ENCODE data around the gene NEDD4L.

DNA sequence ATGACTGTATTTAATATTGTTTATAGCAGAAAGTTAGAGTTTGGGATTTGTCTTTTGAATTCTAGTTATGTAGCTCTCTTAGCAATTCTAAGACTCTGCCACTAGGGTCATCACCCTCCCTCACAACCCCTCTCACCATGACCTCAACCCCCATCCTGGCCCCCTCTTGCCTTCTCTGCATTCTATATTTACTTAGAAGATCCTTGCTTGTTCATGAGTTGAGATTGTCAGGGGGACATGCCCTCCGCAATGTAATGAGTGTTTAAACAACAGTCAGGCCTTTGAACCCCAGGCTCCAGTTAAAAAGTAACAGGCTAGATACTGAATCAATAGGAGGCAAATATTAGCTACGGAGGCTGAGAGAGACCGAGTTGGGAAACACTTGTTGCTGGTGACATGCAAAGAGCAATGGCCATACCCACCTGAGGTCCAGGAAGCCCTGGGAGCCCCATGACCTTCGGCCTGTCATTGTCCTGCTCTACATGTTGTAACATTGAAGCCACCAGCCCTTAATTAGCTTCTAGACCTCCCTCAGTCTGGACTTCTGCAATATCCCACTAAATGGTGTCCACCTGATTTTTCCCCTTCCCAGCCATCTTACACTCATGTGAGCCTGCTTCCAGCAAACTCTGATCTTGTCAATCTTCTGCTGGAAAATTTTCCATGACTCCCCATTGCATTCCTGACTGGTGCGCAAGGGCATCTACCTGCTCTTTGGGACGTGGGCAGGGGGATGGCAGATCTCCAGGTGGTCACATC lies 363.8 kb downstream of the NEDD4L start:
- TF ChIP-seq, protein P1, sequence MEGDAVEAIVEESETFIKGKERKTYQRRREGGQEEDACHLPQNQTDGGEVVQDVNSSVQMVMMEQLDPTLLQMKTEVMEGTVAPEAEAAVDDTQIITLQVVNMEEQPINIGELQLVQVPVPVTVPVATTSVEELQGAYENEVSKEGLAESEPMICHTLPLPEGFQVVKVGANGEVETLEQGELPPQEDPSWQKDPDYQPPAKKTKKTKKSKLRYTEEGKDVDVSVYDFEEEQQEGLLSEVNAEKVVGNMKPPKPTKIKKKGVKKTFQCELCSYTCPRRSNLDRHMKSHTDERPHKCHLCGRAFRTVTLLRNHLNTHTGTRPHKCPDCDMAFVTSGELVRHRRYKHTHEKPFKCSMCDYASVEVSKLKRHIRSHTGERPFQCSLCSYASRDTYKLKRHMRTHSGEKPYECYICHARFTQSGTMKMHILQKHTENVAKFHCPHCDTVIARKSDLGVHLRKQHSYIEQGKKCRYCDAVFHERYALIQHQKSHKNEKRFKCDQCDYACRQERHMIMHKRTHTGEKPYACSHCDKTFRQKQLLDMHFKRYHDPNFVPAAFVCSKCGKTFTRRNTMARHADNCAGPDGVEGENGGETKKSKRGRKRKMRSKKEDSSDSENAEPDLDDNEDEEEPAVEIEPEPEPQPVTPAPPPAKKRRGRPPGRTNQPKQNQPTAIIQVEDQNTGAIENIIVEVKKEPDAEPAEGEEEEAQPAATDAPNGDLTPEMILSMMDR (IDR thresholded peaks at IDR 0.05; ENCODE audit: insufficient read depth, low read depth, low read length) = no peak
- no peak for TF ChIP-seq EZH2 (IDR thresholded peaks at IDR 0.05; ENCODE audit: insufficient read depth, low read length)
